C1 segment of cervical spinal cord (tissue), 14 donors: ENCODE results near the gene OR51M1.
"Not testable (repeated sequence)": the region's sequence is repeated elsewhere in the genome, so short reads cannot be mapped to it uniquely, and the experiment has no call there.

Experiments
- DNase-seq, 14 donors: peaks; one replicate each; lab custom pipeline; 2025; lab: John Stamatoyannopoulos, UW

The OR51M1 gene

DNA sequence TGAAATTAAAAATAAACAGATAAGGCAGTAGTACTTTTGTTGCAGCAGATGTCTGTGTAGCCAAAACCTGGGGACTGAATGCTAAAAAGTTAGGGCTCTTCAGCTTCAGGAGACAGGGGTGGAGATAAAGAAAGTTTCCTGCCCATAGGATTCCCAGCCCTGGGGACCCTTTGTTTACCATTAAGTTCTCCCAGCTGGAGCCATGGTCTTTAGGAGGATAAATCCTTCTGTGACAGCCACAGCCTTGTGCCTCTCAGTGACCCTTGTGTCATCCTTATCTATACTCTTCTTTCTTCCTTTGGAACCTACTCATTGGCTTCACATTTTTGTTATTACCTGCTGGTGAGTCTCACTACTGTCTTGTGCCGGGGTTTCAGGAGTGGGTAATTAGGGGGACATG is at the start of gene OR51M1:
Gene OR51M1, plus strand, starts transcription at position 237 of the 400 bp plus-strand sequence. CDS start 5,587 bp downstream, outside the sequence.
- no peak for DNase-seq

GRCh38 chr11:5335170-5335569 is 48.4 kb upstream of the OR51M1 start:
- no peak for DNase-seq

GRCh38 chr11:5336331-5336730 is 47.3 kb upstream of the OR51M1 start:
- DNase-seq, result no peak

- not testable (repeated sequence) for DNase-seq
Observed at GRCh38 chr11:5337253-5337652, 46.4 kb upstream of the OR51M1 start.

- no peak for DNase-seq
Observed at GRCh38 chr11:5339771-5340322, 43.8 kb upstream of the OR51M1 start.

DNA sequence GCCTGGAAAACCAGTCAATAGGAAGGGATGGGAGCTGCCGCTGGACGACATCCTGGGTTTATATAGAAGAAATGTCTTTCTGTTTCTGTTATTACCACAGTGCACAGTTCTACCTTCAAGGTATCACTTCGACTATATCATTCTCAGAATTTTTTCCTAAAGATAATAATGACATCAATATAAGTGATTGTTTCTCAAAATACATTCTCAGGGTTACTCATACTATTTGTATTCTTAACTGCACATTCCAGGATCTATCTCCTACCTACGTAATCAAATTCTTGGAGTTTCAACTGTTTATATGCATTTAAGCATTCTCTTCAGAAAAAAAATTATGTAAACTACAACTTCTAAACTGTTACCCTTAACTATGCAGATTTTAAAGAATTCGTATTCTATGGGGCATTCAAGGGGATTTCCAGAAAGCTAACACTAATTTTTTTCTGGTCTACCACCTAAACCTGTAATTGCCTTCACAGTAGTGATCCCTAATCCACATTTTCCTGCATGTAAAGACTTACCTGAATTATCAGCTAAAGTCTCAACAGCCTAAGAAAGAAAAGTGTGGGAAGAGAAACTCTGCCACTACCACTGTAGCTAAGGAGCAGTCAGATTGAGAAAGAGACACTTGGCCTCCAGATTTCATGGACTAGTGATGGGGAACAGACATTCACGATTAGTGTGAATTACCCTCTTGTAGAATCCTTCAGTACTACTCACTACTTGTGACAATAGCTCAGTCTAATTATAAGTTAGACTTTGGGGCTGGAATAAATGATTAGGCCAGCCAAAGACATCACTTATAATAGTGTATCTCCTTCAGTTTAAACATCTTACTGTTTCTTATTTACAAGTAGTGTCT is 39.9 kb upstream of the OR51M1 start, which contains the start of gene OR51B5:
Gene OR51B5, minus strand, starts transcription at position 51 of the 862 bp plus-strand sequence. Its CDS starts 0 bp downstream, at position 51.
- no peak for DNase-seq

DNA sequence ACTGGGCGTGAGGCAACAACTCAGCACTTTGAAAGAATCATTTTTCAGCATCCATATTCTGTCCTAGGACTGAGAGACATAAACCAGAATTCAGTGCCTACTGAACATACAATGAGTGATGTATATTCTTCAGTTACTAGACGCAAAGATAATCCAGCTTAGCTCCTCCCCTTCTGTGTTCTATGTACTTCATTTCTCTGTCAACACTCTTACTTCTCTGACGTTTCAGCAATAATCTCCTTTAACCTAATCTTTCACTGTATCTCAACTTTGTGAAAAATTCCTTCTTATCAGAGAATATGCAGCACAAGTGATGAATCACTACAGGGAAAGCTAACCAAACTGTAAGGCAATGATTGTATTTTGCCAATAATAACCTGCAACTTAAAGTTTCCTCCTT is 37.8 kb upstream of the OR51M1 start:
- DNase-seq, result no peak

- DNase-seq, result no peak
Observed at GRCh38 chr11:5348551-5349194, 34.9 kb upstream of the OR51M1 start.

DNA sequence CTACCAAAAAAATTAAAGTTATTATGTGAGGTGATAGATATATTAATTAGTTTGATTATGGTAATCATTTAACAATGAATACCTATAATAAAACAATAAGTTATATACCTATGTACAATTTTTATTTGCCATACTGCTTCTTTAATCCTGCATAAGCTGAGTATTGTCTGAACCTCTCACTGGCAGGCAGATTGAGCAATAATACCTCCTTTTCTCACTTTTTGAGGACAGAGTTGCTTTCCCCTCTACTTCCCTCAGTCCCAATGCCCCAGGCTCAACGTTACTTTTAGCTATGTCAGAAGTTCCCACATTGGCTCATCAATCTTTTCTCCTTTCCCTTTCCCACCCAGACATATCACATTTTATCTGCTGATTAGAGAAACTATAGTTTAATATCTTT is 34.1 kb upstream of the OR51M1 start:
- DNase-seq, result no peak

GRCh38 chr11:5351208-5351607 is 32.4 kb upstream of the OR51M1 start, which contains the start of gene OR51B6:
OR51B6 (plus strand) TSS chr11:5351508; CDS start chr11:5351508, 0 bp downstream.
- no peak for DNase-seq

DNA sequence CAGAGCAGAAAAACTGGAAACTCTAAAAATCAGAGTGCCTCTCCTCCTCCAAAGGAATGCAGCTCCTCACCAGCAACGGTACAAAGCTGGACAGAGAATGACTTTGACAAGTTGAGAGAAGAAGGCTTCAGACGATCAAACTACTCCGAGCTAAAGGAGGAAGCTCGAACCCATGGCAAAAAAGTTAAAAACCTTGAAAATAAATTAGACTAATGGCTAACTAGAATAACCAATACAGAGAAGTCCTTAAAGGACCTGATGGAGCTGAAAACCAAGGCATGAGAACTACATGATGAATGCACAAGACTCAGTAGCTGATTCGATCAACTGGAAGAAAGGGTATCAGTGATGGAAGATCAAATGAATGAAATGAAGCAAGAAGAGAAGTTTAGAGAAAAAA is 27.6 kb upstream of the OR51M1 start:
- DNase-seq, result not testable (repeated sequence)

DNA sequence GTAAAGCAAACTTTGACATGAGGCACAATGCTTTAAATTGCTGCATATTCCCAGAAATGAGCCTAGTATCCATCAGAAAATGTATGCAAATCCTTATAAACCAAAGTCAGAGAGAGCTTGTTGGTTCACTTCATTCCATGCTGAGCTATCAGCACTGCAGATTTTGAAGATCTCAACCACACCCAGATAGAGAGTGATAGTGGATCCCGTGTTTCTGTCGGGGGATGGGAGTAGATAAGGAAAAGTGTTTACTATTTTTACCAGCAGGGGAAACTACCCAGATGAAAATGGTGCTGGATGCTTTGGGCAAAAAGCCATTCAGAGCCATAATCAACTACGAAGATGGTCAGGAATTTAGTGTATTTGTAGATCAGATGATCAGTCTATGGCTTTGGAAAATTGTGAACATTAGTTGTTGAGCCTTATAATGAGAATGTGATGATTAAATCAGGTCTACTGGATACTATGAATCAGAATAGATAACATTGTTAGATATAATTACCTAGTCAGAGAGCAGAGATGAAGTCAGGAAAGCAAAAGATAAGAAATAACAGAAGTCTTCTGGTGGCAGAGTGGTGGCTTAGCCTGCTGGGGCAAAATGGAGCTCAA is 21.5 kb upstream of the OR51M1 start:
- no peak for DNase-seq

- DNase-seq, result no peak
Observed at GRCh38 chr11:5363679-5364078, 19.9 kb upstream of the OR51M1 start.

- DNase-seq, result no peak
Observed at GRCh38 chr11:5364214-5364613, 19.4 kb upstream of the OR51M1 start.

GRCh38 chr11:5366365-5366764 is 17.2 kb upstream of the OR51M1 start:
- not testable (repeated sequence) for DNase-seq

GRCh38 chr11:5366856-5367255 is 16.8 kb upstream of the OR51M1 start:
- DNase-seq, result no peak

DNA sequence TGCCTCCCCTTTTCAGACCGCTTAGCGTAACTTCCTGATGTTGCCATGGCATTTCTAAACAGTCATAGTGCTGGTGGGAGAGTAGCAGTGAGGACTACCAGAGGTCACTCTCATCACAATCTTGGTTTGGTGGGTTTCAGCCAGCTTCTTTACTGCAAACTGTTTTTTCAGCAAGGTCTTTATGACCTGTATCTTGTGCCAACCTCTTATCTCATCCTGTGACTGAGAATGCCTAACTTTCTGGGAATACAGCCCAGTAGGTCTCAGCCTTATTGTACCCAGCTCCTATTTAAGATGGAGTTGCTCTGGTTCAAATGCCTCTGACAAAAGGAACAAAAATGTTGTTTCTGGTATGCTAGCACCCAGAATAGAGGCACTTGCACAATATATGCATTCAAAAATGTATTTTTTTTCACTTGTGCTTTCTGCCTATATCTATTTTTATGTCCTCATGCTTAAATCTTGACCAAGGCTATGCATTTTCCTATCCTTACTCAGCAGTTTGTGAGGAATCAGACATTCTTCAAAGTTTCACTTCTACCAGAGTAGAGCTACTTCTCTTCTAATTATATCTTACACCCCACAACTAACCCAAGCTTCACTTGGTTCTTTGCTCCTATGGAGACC is 16.1 kb upstream of the OR51M1 start:
- DNase-seq, result no peak

GRCh38 chr11:5368502-5369043 is 15.0 kb upstream of the OR51M1 start:
- no peak for DNase-seq

DNA sequence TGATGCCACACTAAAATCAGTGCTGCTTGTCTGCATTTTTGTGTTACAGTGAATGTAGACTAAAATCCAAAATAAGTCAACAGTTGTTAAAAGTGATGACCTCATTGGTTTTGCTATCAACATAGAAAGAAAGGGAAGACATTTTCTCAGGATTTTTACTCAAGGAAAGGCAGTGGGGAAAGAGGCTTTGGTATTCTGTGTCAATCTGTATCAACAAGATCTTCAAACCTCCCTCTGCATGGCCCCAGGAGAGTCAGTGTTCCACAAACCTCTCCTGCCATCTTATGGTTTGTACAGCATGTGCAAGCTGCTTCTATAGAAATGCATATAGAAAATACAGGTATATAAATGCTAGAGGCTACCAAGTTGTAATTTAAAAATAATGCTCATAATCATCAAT is 13.8 kb upstream of the OR51M1 start:
- peak in 1 of 14 donors; percentile 65 for DNase-seq

GRCh38 chr11:5380740-5381342 is 2.8 kb upstream of the OR51M1 start:
- peak in 5 of 14 donors; percentile 1 to 32 (median 13) for DNase-seq

DNA sequence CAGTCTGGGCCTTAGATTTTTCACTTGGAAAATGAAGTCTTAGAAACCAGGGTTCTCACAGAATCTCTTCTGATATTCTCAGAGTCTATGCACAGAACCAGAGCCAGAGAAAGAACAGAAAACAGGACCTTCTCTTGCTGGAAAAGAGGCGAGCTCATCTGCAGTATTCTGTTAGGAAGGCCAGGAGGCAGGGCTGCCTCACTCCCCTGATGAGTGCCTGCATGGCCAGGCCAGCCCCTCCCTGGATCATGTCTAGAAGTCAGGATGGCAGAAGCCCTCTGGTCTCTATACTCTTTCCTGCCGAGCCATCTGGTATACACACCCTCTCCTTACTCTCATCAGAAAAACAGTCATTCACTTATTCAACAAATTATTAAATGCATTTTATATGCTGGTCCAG is 723 bp downstream of the OR51M1 start:
- no peak for DNase-seq
